Astrocyte of the cerebellum (primary cell): Measurements from ENCODE around the gene ITK.
"Not testable (repeated sequence)": the region's sequence is repeated elsewhere in the genome, so short reads cannot be mapped to it uniquely, and the experiment has no call there.

Source experiments
- DNase-seq: peaks from one replicate; pipeline ENCODE4 v3.0.0-alpha.2; 2011; ENCODE audit warnings: low read depth
- H3K4me3 ChIP-seq: 2 replicates; pipeline ENCODE4 v1.5.1; 2011; ENCODE audit warnings: mild to moderate bottlenecking, low read depth, low read length, moderate library complexity
- CTCF ChIP-seq: IDR thresholded peaks from 2 replicates; pipeline ENCODE4 v1.5.1; 2012; ENCODE audit warnings: low read length, low read depth, moderate library complexity, mild to moderate bottlenecking; ENCODE audit errors: missing control alignments
- in situ Hi-C: cut with HindIII; loops from 2 replicates; pipeline ENCODE4 v1.10.0; 2017; ENCODE audit warnings: low sequenced_read_pairs

The ITK gene

GRCh38 chr5:157182143-157182757 lies 1.6 kb downstream of the ITK start:
- no peak overlapping the region for H3K4me3 ChIP-seq
- TF ChIP-seq CTCF, result no peak
- no peak for DNase-seq
- in situ Hi-C loops, result no loop called here

- TF ChIP-seq CTCF, result no peak
Observed at GRCh38 chr5:157184117-157184670, 3.6 kb downstream of the ITK start.

GRCh38 chr5:157185122-157185521 lies 4.5 kb downstream of the ITK start:
- in situ Hi-C loops, DNase-seq, H3K4me3 ChIP-seq: not testable (repeated sequence)

More at GRCh38 chr5:157184117-157184670, 3.6 kb downstream of the ITK start:
- no peak overlapping the region for H3K4me3 ChIP-seq
- no peak for DNase-seq
- in situ Hi-C loops, result no loop called here

- DNase-seq, result no peak
- no peak for TF ChIP-seq CTCF
- in situ Hi-C loops, result no loop called here
- H3K4me3 ChIP-seq, result no peak overlapping the region
Observed at GRCh38 chr5:157186309-157187045, 5.8 kb downstream of the ITK start.

- no peak overlapping the region for H3K4me3 ChIP-seq
- DNase-seq, result no peak
- TF ChIP-seq CTCF, result no peak
- in situ Hi-C loops, result no loop called here
Observed at GRCh38 chr5:157187046-157187754, 6.6 kb downstream of the ITK start.

- in situ Hi-C loops, result no loop called here
- DNase-seq, result no peak
- no peak overlapping the region for H3K4me3 ChIP-seq
- TF ChIP-seq CTCF, result no peak
Observed at GRCh38 chr5:157188270-157188669, 7.6 kb downstream of the ITK start.
